Activated naive CD4-positive, alpha-beta T cell treated with anti-CD3 and anti-CD28 coated beads, Interleukin-2, amount 50 U/mL, for 72 hours (primary cell): ENCODE measurements around the gene DAZAP1. TPM values are rescaled to one million over a fixed set of nuclear protein-coding genes. Genes with fewer than 3 reads are reported as not detected.

Experiments
- ATAC-seq, 2 donors: fragments of 150-1000 bp; cut with Tn5 transposase; 2 replicates each; pipeline ENCODE4 v1.10.0; 2021; ENCODE audit warnings: mild to moderate bottlenecking in 2 of 2, moderate library complexity in 2 of 2
- DNase-seq, 2 donors: peaks; one replicate each; pipeline ENCODE4 v3.0.0; 2021 to 2022; ENCODE audit warnings: low spot score in 2 of 2
- H3K27ac Mint-ChIP-seq, 2 donors: one replicate each; pipeline ENCODE4 v1.8.0; 2022; ENCODE audit warnings: mild to moderate bottlenecking in 2 of 2, mixed read lengths in 2 of 2
- H3K36me3 Mint-ChIP-seq, 2 donors: one replicate each; pipeline ENCODE4 v1.8.0; 2022; ENCODE audit warnings: mixed read lengths in 2 of 2
- H3K9me3 Mint-ChIP-seq, 2 donors: one replicate each; pipeline ENCODE4 v1.8.0; 2022; ENCODE audit warnings: mixed read lengths in 2 of 2
- total RNA-seq, 2 donors: library from RNA; stranded (reverse); gene quantifications; one replicate each; pipeline ENCODE4 v1.2.3, GENCODE V29; 2022

Gene DAZAP1
- total RNA-seq, 2 donors from 2014 or later = 194 to 298 TPM

DNA sequence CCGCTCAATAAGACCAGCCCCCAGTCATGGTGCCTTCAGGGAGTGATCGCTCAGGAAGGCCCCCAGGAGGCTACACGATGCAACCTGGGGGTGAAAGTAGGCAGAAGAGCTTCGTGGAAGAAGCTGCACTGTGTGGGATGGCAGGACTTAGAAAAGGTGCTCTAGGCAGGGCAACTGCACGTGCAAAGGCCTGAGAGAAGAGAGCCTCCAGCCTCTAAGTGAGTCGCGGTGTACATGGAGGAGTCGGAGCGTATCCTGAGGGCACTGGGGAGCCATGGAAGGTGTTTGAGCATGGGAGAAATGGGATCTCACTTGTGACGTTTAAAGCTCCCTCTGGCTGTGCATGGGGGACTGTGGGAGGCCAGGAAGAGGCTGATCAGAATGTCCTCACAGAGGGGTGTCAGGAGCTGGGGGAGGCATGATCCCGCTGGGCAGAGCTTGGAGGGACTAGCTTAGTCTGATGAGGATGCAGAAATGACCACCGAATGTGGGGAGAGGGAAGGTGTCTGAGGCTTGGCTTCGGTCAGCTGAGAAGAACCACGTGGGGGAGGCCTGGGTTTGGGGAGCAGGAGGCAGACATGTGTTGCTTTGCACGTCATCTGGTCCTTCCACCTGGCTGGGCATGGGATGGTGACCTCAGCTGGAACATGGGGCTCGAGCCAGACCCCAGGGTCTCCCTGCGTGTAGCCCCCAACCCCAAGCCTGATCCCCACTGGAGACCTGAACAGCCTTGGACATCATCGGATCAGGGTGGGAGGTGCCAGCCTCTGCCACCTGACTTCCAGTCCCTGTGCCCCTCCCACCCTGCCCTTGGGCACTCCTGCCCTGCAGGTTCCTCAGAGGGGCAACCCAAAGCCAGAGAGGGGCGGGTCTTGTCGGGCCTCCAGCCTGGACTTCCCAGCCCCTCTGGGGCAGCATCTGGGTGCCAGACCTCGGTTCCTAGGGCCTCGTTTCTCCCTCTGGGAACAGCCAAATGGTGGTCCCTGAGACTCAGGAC, 43.6 kb downstream of the DAZAP1 start:
- Mint-ChIP-seq H3K9me3 (no peaks in the 10 kb centered on the region), H3K27ac (no peak overlapping the region), H3K36me3 (peaks cover 0 to 7% of the 10 kb centered on the region in 2 donors)
- DNase-seq (no peak), ATAC-seq (no peak)

DNA sequence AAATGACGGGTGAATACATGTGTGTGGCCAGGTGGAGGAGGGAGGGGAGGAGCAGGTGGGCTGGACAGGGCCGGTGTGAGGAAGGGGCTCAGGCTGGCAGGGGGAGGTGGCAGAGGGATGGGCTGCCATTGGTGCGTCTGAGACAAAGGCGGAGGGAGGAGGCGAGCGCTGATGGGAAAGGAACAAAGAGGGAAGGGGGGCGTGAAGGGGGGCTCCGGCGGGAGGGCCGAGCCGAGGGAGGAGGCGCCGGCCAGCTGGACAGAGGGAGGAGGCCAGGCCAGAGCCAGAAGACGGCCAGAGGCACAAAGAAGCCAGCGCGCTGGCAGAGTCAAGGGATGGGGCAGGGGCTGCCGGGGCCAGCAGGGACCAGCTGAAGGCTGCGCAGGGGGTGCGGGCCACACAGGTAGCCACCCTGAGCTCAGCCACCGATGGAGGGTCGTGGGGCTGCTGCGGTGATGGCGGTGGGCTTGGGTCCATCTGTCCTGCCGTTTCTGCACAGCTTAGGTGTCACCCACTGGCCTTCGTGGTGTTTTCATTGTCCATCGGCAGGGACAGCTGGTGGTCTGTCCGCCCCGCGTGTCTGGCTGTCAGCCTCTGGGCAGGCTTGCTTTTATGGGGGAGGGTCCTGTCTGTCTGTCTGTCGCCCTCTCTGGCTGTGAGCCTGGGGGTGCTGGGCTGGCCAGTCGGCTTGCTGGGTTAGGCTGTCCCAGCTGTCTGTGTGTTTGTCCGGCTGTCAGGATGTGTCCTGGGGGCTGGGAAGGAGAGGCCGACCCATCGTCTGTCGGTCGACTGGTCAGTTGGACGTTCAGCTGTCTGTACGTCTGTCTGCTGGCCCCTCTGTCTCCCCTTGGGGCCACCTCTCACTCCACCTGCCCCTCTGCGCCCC, 44.8 kb downstream of the DAZAP1 start:
- H3K9me3 Mint-ChIP-seq = no peaks in the 10 kb centered on the region
- H3K27ac Mint-ChIP-seq = no peak overlapping the region
- H3K36me3 Mint-ChIP-seq = peaks cover 0 to 7% of the 10 kb centered on the region in 2 donors
- ATAC-seq (no peak), DNase-seq (no peak)

DNA sequence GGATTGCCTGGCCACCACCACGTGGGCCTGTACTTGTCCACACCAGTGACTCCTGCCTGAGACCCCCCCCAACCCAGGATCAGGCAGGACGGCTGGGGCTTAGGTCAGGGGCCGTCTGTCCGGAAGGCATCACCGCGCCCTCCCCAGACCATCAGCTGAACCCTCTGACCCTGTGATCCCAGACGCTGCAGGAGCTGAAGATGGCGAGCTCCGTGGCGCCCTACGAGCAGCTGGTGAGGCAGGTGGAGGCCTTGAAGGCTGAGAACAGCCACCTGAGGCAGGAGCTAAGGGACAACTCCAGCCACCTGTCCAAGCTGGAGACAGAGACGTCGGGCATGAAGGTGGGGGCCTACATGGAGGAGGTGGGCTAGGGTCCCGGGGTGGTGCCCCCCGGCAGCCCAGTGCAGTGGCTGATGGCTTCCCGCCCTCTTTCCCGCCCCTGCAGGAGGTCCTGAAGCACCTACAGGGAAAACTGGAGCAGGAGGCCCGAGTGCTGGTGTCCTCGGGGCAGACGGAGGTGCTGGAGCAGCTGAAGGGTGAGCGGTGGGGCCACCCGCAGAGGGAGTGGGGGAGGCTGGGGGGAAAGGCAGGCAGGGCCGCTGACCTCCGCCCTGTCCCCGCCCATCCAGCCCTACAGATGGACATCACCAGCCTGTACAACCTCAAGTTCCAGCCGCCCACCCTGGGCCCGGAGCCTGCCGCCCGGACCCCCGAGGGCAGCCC, 45.6 kb downstream of the DAZAP1 start:
- ATAC-seq (no peak), DNase-seq (no peak)
- Mint-ChIP-seq H3K9me3 (no peaks in the 10 kb centered on the region), H3K27ac (no peak overlapping the region), H3K36me3 (peaks cover 0 to 7% of the 10 kb centered on the region in 2 donors)

DNA sequence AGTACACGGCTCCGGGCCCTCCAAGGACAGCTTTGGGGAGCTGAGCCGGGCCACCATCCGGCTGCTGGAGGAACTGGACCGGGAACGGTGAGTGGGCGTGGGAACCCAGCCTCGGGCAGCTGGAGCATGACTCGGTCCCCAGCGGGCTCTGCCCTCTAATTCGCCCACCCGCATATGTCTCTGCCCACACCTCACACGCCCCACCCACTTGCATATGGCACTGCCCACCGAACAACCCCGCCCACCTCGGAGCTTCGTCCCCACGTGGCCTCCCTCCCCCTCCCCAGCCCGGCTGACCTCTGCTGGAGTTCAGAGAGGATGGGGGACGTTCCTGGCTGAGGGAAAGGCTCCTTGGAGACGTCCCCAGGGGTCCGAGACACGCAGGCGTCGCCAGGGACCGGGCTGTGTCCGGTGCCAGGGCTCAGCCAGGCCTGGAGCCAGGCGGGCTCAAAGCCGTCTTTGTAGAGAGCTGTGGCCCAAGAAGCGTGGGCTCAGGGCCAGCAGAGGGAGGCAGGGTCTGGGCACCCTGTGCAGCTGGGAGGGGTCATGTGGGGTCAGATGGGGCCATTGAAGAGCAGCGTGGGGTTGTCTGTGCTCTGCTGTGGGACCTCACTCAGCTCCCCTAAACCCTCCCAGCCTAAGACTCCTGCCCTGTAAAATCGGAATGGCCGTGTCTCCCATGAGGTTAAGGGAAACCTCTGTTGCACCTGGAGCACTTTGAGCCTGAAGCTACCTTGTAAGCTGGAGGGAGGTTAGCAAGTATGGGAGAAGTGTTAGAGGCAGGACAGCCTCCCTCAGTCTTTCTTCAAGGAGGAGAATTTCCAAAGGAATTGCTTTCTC, 46.4 kb downstream of the DAZAP1 start:
- Mint-ChIP-seq H3K27ac (no peak overlapping the region), H3K36me3 (peaks cover 0 to 7% of the 10 kb centered on the region in 2 donors), H3K9me3 (no peaks in the 10 kb centered on the region)
- no peak for ATAC-seq
- no peak for DNase-seq

DNA sequence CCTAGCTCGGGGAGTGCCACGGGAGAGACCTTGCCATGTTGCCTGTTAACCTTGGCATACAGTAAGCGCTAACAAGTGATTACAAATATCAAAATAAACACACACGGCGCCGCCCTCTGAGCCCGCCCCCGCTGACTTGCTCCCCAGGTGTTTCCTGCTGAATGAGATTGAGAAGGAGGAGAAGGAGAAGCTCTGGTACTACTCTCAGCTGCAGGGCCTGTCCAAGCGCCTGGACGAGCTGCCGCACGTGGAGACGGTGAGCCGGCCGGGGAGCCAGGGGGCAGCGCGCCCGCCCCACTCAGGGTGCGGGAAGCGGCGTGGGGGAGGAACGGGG, 47.6 kb downstream of the DAZAP1 start:
- H3K9me3 Mint-ChIP-seq = no peaks in the 10 kb centered on the region
- ATAC-seq (peak in 1 of 2 donors; percentile 7), DNase-seq (no peak)
- no peak overlapping the region for H3K27ac Mint-ChIP-seq
- H3K36me3 Mint-ChIP-seq = peaks cover 0 to 7% of the 10 kb centered on the region in 2 donors

DNA sequence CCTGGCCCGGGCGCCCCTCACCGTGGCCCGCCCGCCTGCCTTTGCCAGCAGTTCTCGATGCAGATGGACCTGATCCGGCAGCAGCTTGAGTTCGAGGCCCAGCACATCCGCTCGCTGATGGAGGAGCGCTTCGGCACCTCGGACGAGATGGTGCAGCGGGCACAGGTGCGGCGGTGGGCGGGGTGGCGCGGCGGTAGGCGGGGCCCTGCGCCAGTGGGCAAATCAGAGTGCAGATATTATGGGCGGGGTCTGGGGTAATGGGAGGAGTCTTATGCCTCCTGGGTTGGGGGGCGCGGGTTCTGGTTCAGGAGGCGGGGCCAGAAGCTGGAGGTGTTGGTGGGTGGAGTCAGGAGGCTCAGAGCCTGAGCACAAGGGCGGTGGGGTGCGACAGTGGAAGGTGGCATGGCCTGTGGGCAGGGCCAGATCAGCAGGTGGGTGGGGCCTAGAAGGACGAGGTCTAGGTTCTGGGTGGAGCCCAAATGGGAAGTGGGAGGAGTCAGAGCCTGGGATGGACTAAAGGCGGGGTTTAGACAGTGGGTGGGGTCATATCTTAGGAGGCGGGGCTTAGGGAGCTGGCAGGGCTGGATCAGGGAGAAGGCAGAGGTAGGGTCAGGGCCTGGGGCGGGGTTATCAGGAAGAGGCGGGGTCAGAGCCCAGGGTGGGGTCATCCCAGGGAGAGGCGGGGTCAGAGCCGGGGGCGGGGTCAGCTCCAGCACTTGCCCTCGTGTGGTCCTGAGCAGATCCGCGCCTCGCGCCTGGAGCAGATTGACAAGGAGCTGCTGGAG, 48.1 kb downstream of the DAZAP1 start:
- DNase-seq (peak in 1 of 2 donors; percentile 74), ATAC-seq (peak; percentile 52 to 69)
- H3K36me3 Mint-ChIP-seq = peaks cover 0 to 4% of the 10 kb centered on the region in 2 donors
- no peak overlapping the region for H3K27ac Mint-ChIP-seq
- no peaks in the 10 kb centered on the region for H3K9me3 Mint-ChIP-seq

DNA sequence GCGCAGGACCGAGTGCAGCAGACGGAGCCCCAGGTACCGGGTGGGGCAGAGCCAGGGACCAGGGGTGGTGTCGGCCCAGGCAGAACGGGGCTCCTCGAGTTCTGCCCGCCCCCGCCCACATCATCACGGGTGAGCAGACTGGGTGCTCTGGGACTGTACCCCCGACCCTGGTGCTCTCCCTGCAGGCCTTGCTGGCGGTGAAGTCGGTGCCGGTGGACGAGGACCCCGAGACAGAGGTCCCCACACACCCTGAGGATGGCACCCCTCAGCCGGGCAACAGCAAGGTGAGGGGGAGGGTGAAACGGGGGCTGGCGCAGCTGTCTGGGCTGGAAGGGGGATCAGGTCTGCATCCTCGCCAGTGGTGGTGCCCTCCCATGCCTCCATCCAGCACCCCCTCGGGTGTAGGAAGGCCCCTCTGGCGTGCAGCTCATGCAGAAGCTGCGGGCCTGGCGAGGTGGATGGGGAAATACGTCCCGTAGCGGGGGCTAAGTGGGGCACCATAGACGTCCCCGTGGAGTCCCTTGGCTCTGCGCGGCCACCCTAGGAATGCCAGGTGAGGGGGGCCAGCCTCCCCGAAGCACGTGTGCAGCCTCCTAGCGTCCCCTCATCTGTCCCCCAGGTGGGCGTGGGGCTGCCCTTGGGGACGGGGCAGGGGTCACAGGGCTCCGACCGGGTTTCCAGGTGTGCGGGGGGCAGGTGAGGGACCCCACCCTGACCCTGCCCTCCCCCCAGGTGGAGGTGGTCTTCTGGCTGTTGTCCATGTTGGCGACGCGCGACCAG, 48.9 kb downstream of the DAZAP1 start:
- DNase-seq (no peak), ATAC-seq (no peak)
- Mint-ChIP-seq H3K27ac (no peak overlapping the region), H3K9me3 (no peaks in the 10 kb centered on the region), H3K36me3 (no peaks in the 10 kb centered on the region)

DNA sequence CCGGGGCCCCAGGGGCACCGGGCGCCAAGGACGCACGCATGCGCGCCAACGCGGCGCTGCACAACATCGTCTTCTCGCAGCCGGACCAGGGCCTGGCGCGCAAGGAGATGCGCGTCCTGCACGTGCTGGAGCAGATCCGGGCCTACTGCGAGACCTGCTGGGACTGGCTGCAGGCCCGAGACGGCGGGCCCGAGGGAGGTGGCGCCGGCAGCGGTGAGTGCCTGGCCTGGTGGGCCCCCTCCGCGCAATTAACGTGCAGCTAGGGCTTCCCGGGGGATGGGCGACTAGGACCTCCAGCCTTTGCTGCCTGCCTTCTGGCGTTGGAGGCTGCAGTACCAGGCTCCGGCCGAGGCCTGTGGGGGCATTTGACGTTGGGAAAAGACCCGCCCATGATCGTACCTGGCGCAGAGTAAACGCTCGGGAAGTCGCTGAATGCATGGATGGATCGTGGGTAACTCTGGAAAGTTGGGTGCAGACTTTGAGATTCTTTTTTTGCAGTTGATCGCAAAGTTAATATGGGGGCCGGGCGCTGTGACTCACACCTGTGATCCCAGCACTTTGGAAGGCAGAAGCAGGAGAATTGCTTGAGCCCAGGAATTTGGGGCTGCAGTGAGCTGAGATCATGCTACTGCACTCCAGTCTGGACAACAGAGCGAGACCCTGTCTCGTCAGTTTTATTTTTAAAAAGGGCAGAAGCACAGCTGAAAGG, 49.8 kb downstream of the DAZAP1 start:
- DNase-seq (no peak), ATAC-seq (no peak)
- H3K27ac Mint-ChIP-seq = no peak overlapping the region
- H3K9me3 Mint-ChIP-seq = no peaks in the 10 kb centered on the region
- H3K36me3 Mint-ChIP-seq = no peaks in the 10 kb centered on the region

DNA sequence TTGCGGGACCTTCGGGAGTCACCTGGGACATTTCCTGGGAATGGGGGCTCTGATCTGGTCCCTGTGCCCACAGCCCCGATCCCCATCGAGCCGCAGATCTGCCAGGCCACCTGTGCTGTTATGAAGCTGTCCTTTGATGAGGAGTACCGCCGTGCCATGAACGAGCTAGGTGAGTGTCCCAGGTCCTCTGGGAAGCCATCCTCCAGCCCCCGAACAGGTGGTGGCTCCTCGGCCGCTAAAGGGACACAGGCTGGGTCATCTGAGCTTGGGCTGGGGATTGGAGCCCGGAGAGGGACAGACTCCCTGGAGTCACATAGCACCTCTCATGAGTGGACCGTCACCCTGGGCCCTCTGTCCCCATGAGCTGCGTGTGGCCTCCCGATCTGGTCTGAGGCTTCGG, 50.5 kb downstream of the DAZAP1 start:
- DNase-seq (no peak), ATAC-seq (no peak)
- H3K36me3 Mint-ChIP-seq = no peaks in the 10 kb centered on the region
- H3K9me3 Mint-ChIP-seq = no peaks in the 10 kb centered on the region
- H3K27ac Mint-ChIP-seq = no peak overlapping the region

DNA sequence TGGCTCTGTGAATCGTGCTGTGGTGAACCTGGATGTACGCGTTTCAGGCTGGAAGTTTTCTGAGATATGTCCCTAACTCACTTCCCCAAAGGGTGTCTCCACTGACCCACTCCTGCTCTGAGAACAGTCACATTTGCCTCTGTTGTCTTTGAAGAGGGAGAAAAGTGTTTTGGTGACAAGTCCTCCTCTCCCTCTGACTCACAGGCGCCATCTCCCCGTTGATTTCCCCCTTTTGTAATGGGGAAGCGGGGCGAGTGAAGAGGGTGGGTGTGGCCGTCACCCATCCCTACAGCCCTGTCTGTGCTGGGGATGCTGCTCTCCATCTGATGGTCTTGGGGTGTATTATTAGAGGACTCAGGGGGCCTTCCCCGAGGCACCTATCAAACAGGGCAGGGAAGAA, 52.1 kb downstream of the DAZAP1 start:
- H3K27ac Mint-ChIP-seq = no peak overlapping the region
- DNase-seq (no peak), ATAC-seq (no peak)
- H3K9me3 Mint-ChIP-seq = no peaks in the 10 kb centered on the region
- no peaks in the 10 kb centered on the region for H3K36me3 Mint-ChIP-seq

DNA sequence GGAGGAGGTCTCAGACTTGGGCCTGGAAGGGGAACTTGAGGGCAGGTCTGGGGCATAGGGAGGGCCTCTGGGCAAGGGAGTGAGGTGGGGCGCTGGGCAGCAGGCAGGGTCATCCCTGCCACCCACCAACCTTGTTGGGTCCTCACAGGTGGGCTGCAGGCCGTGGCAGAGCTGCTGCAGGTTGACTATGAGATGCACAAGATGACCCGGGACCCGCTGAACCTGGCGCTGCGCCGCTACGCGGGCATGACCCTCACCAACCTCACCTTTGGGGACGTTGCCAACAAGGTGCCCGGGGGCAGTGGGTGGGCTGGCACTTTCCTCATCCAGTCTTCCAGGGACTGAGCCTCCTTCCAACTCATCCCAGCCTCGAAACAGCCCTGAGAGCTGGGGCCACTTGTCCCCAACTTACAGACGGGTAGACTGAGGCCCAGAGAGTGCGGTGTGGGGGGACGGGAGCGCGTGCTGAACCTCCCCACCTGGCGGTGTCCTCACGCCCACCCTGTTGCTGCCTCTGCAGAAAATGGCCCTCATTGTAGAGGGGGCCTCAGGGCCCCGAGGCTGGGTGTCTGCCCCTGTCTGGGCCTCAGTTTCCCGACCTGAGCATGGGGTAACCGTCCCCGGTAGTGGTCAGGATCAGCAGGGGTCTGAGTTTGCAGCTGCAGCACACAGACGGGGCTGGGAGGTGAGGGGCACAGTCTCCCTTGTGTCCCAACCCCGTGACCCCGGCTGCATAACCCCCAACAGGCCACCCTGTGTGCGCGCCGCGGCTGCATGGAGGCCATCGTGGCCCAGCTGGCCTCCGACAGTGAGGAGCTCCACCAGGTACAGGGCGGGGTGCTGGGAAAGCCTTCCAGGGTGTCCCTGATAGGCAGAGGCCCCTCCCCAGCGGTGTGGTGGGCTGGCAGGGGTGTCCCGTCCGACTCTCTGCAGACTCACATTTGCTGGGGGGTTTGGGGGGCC, 52.9 kb downstream of the DAZAP1 start:
- ATAC-seq (no peak), DNase-seq (no peak)
- Mint-ChIP-seq H3K9me3 (no peaks in the 10 kb centered on the region), H3K27ac (no peak overlapping the region), H3K36me3 (no peaks in the 10 kb centered on the region)

DNA sequence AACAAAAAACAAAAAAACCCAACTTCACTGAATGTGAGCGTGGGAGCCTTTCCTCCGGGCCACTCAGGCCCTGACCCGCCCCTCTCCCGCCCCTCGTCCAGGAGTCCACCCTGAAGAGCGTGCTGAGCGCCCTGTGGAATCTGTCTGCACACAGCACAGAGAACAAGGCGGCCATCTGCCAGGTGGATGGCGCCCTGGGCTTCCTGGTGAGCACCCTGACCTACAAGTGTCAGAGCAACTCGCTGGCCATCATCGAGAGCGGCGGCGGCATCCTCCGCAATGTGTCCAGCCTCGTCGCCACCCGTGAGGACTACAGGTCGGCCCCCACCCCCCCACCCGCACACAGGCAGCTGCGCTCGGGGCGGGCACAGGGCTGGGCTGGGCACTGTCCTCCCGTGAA, 54.5 kb downstream of the DAZAP1 start:
- H3K9me3 Mint-ChIP-seq = no peaks in the 10 kb centered on the region
- DNase-seq (no peak), ATAC-seq (no peak)
- no peak overlapping the region for H3K27ac Mint-ChIP-seq
- H3K36me3 Mint-ChIP-seq = no peaks in the 10 kb centered on the region
